Loucy (cell line): Measurements from ENCODE around the gene RBM18.

ENCODE experiments used
- H2AFZ ChIP-seq: fragments of 200-600 bp; sonication (generic); 2 replicates; pipeline ENCODE4 v1.6.0; 2016; ENCODE audit warnings: antibody characterized with exemption, mild to moderate bottlenecking, low read length, moderate library complexity
- H3F3A ChIP-seq: fragments of 200-600 bp; 2 replicates; pipeline ENCODE4 v1.6.0; 2016; ENCODE audit warnings: antibody characterized with exemption, low read depth, mild to moderate bottlenecking
- H3K27me3 ChIP-seq: fragments of 200-600 bp; sonication (generic); 2 replicates; pipeline ENCODE4 v1.6.1; 2014; ENCODE audit warnings: low read length, mild to moderate bottlenecking; ENCODE audit not compliant: insufficient read depth, poor library complexity, severe bottlenecking
- H3K36me3 ChIP-seq: fragments of 200-600 bp; sonication (generic); 2 replicates; pipeline ENCODE4 v1.6.1; 2016; ENCODE audit warnings: low read length; ENCODE audit not compliant: insufficient read depth
- H3K4me1 ChIP-seq: fragments of 200-600 bp; sonication (generic); 2 replicates; pipeline ENCODE4 v1.5.1; 2014; ENCODE audit warnings: low read length, mild to moderate bottlenecking; ENCODE audit not compliant: insufficient read depth, poor library complexity, severe bottlenecking
- H3K4me2 ChIP-seq: fragments of 200-600 bp; sonication (generic); 2 replicates; pipeline ENCODE4 v1.6.0; 2014; ENCODE audit warnings: antibody characterized with exemption, low read length, low read depth, mild to moderate bottlenecking; ENCODE audit not compliant: poor library complexity, severe bottlenecking
- H3K4me3 ChIP-seq: fragments of 200-600 bp; sonication (generic); 2 replicates; pipeline ENCODE4 v1.5.1; 2014; ENCODE audit warnings: low read length, mild to moderate bottlenecking, mixed read lengths; ENCODE audit not compliant: poor library complexity, severe bottlenecking
- H3K79me2 ChIP-seq: fragments of 200-600 bp; sonication (generic); 2 replicates; pipeline ENCODE4 v1.6.1; 2014; ENCODE audit warnings: low read length; ENCODE audit not compliant: insufficient read depth
- H3K9ac ChIP-seq: fragments of 200-600 bp; sonication (generic); 2 replicates; pipeline ENCODE4 v1.6.0; 2014; ENCODE audit warnings: mild to moderate bottlenecking, low read depth, low read length, moderate library complexity; ENCODE audit not compliant: poor library complexity, severe bottlenecking
- H3K9me2 ChIP-seq: fragments of 200-600 bp; sonication (generic); replicated peaks from 2 replicates; pipeline ENCODE4 v1.6.1; 2016; ENCODE audit warnings: low read depth, low read length, mixed read lengths
- H3K9me3 ChIP-seq: fragments of 200-600 bp; sonication (generic); 2 replicates; pipeline ENCODE4 v1.6.1; 2014; ENCODE audit warnings: mild to moderate bottlenecking, antibody characterized with exemption, low read length, low read depth; ENCODE audit not compliant: insufficient read depth
- H4K20me1 ChIP-seq: fragments of 200-600 bp; sonication (generic); 2 replicates; pipeline ENCODE4 v1.6.0; 2014; ENCODE audit warnings: antibody characterized with exemption, low read length, mild to moderate bottlenecking; ENCODE audit not compliant: insufficient read depth, poor library complexity, severe bottlenecking
- CTCF ChIP-seq: fragments of 200-600 bp; sonication (generic); conservative IDR thresholded peaks from 2 replicates; pipeline ENCODE4 v1.5.1; 2014; ENCODE audit warnings: mild to moderate bottlenecking, antibody characterized with exemption, low read length
- EZH2phosphoT487 ChIP-seq: fragments of 200-600 bp; IDR thresholded peaks from 2 replicates; pipeline ENCODE4 v1.6.1; 2018; ENCODE audit warnings: antibody characterized with exemption, mild to moderate bottlenecking, moderate library complexity, borderline replicate concordance

RBM18 gene

DNA sequence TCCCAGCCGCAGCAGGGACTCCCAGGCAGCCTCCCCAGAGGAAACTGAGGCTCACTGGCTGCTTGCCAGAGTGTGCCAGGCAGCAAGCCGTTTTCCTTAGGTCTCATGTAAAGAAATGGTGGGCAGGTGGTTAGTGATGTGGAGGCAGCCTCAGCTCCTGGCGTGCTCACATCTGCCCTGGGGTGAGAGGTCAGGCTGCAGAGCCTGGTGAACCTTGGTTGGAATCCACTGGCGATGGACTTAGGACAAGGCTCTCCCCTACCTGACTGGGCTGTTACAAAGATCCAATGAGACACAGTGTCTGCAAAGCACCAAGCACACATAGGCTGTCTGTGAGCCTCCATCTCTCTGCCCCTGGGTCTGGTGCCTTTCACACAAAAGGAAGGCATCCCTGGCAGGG is 66.8 kb downstream of the RBM18 start:
- TF ChIP-seq EZH2phosphoT487 (no peak), CTCF (no peak)
- no peak overlapping the region for H2AFZ ChIP-seq
- H3K9me3 ChIP-seq = no peaks in the 10 kb centered on the region
- no peaks in the 10 kb centered on the region for H3K36me3 ChIP-seq
- H3K79me2 ChIP-seq = no peaks in the 10 kb centered on the region
- no peak overlapping the region for H3K4me2 ChIP-seq
- H3K4me1 ChIP-seq = no peaks in the 10 kb centered on the region
- H4K20me1 ChIP-seq = no peaks in the 10 kb centered on the region
- no peak overlapping the region for H3K9ac ChIP-seq
- H3K4me3 ChIP-seq = no peak overlapping the region
- H3K27me3 ChIP-seq = no peaks in the 10 kb centered on the region
- H3K9me2 ChIP-seq = no peaks in the 10 kb centered on the region
- no peaks in the 10 kb centered on the region for H3F3A ChIP-seq

DNA sequence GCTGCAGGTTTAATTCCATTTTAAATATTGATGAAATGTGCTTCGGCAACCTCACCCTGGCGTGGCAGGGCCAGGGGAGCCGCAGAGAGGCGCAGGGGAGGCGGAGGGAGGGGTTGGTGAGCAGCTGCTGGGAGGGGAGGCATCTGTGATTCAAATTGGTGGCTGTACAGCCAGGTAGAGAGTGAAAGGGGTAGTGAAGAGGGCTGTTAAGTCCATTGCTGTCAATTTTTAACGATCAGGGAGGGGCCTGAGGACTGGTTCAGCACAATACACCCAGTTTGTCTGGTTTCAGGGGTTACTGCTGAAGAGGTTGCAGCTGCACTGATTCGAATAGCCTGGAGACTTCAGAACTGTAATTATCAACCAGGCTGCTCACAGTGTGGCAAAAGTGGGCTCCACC is 67.2 kb downstream of the RBM18 start:
- H3K9me3 ChIP-seq = no peaks in the 10 kb centered on the region
- H3K4me2 ChIP-seq = no peak overlapping the region
- H3K27me3 ChIP-seq = no peaks in the 10 kb centered on the region
- H3K9me2 ChIP-seq = no peaks in the 10 kb centered on the region
- H3K36me3 ChIP-seq = no peaks in the 10 kb centered on the region
- no peaks in the 10 kb centered on the region for H3K4me1 ChIP-seq
- no peak for TF ChIP-seq EZH2phosphoT487
- no peak for TF ChIP-seq CTCF
- H3F3A ChIP-seq = no peaks in the 10 kb centered on the region
- no peak overlapping the region for H2AFZ ChIP-seq
- no peaks in the 10 kb centered on the region for H3K79me2 ChIP-seq
- H3K4me3 ChIP-seq = no peak overlapping the region
- no peaks in the 10 kb centered on the region for H4K20me1 ChIP-seq
- no peak overlapping the region for H3K9ac ChIP-seq

GRCh38 chr9:122195875-122196274 is 68.8 kb downstream of the RBM18 start:
- Histone ChIP-seq H3K27me3 (no peaks in the 10 kb centered on the region), H3K9me2 (no peaks in the 10 kb centered on the region), H3K36me3 (no peaks in the 10 kb centered on the region), H4K20me1 (no peaks in the 10 kb centered on the region), H3K9ac (no peak overlapping the region), H3K4me3 (no peak overlapping the region), H2AFZ (no peak overlapping the region), H3F3A (no peaks in the 10 kb centered on the region), H3K4me2 (no peak overlapping the region), H3K79me2 (no peaks in the 10 kb centered on the region), H3K9me3 (no peaks in the 10 kb centered on the region), H3K4me1 (no peaks in the 10 kb centered on the region)
- TF ChIP-seq EZH2phosphoT487 (no peak), CTCF (no peak)
